GM23338 (cell line): Measurements from ENCODE around the gene CCDC187. TPM values are rescaled to one million over a fixed set of nuclear protein-coding genes. Genes with fewer than 3 reads are reported as not detected.

Experiments used
- ATAC-seq: fragments of 200-7000 bp; cut with Tn5 transposase; 3 replicates; pipeline ENCODE4 v1.9.1; 2020
- DNase-seq: peaks from one replicate; pipeline ENCODE4 v3.0.0-alpha.2; 2015; ENCODE audit warnings: low spot score
- H2AFZ ChIP-seq: fragments of 200-600 bp; sonication (generic); 2 replicates; pipeline ENCODE4 v1.8.0; 2016; ENCODE audit warnings: antibody characterized with exemption, mild to moderate bottlenecking, moderate library complexity
- H3F3A ChIP-seq: fragments of 200-600 bp; sonication (generic); replicated peaks from 2 replicates; pipeline ENCODE4 v1.8.0; 2017; ENCODE audit warnings: antibody characterized with exemption, mixed run types, low read depth
- H3K27ac ChIP-seq: fragments of 200-600 bp; sonication (generic); 2 replicates; pipeline ENCODE4 v1.6.1; 2016; ENCODE audit warnings: low read depth
- H3K27me3 ChIP-seq: fragments of 200-600 bp; sonication (generic); 2 replicates; pipeline ENCODE4 v1.8.0; 2016; ENCODE audit warnings: mild to moderate bottlenecking, mixed run types, moderate library complexity; ENCODE audit not compliant: insufficient read depth
- H3K36me3 ChIP-seq: fragments of 200-600 bp; sonication (generic); 2 replicates; pipeline ENCODE4 v1.8.0; 2016; ENCODE audit warnings: mild to moderate bottlenecking; ENCODE audit not compliant: insufficient read depth
- H3K4me1 ChIP-seq: fragments of 200-600 bp; sonication (generic); 2 replicates; pipeline ENCODE4 v1.8.0; 2016; ENCODE audit warnings: mild to moderate bottlenecking, moderate library complexity; ENCODE audit not compliant: insufficient read depth
- H3K4me2 ChIP-seq: fragments of 200-600 bp; sonication (generic); 2 replicates; pipeline ENCODE4 v1.7.1; 2017; ENCODE audit warnings: mixed run types
- H3K4me3 ChIP-seq: fragments of 200-600 bp; sonication (generic); 2 replicates; pipeline ENCODE4 v1.6.1; 2016; ENCODE audit warnings: mixed run types
- H3K79me2 ChIP-seq: fragments of 200-600 bp; sonication (generic); replicated peaks from 2 replicates; pipeline ENCODE4 v1.8.0; 2017; ENCODE audit warnings: mild to moderate bottlenecking; ENCODE audit not compliant: insufficient read depth
- H3K9me2 ChIP-seq: fragments of 200-600 bp; sonication (generic); 2 replicates; pipeline ENCODE4 v1.8.0; 2017; ENCODE audit not compliant: insufficient read depth
- H4K20me1 ChIP-seq: fragments of 200-600 bp; sonication (generic); replicated peaks from 2 replicates; pipeline ENCODE4 v1.8.0; 2017; ENCODE audit warnings: mild to moderate bottlenecking; ENCODE audit not compliant: insufficient read depth
- H3K27ac Mint-ChIP-seq: 2 replicates; pipeline ENCODE4 v1.8.0; 2020; ENCODE audit warnings: inconsistent platforms, mild to moderate bottlenecking, moderate library complexity, mixed read lengths
- H3K27me3 Mint-ChIP-seq: 3 replicates; pipeline ENCODE4 v1.8.0; 2022; ENCODE audit warnings: low read depth, mild to moderate bottlenecking, moderate library complexity, mixed read lengths, inconsistent platforms; ENCODE audit not compliant: insufficient read depth, poor library complexity
- H3K36me3 Mint-ChIP-seq: 3 replicates; pipeline ENCODE4 v1.8.0; 2021; ENCODE audit warnings: low read depth, mild to moderate bottlenecking, inconsistent platforms, moderate library complexity, mixed read lengths
- H3K4me1 Mint-ChIP-seq: 3 replicates; pipeline ENCODE4 v1.8.0; 2020; ENCODE audit warnings: mild to moderate bottlenecking, inconsistent platforms, mixed read lengths
- H3K4me3 Mint-ChIP-seq: 3 replicates; pipeline ENCODE4 v1.8.0; 2021; ENCODE audit warnings: moderate library complexity, mild to moderate bottlenecking, inconsistent platforms, mixed read lengths
- H3K9me3 Mint-ChIP-seq: 3 replicates; pipeline ENCODE4 v1.8.0; 2020; ENCODE audit warnings: moderate library complexity, mild to moderate bottlenecking, inconsistent platforms, mixed read lengths
- CTCF ChIP-seq, 2 experiments: fragments of 200-600 bp in 1 of 2; sonication (generic) in 1 of 2; conservative IDR thresholded peaks; 2 replicates each; pipeline versions ENCODE4 v1.5.1 to v1.6.1; 2016 to 2017; ENCODE audit warnings: antibody characterized with exemption in 2 of 2, low read depth in 2 of 2, mild to moderate bottlenecking in 2 of 2, moderate library complexity in 1 of 2
- EZH2phosphoT487 ChIP-seq: fragments of 200-600 bp; sonication (generic); IDR thresholded peaks from one replicate; pipeline ENCODE4 v1.8.1; 2018; ENCODE audit warnings: antibody characterized with exemption; ENCODE audit not compliant: unreplicated experiment
- JUNB ChIP-seq: IDR thresholded peaks from one replicate; pipeline ENCODE4 v1.6.1; 2016; ENCODE audit warnings: antibody characterized with exemption; ENCODE audit not compliant: unreplicated experiment
- NANOG ChIP-seq: IDR thresholded peaks from 2 replicates; pipeline ENCODE4 v1.6.1; 2016; ENCODE audit warnings: antibody characterized with exemption, borderline replicate concordance
- ZNF114 ChIP-seq: fragments of 250-450 bp; sonication (Bioruptor Pico); IDR thresholded peaks from 2 replicates; pipeline ENCODE4 v1.5.0; 2020; ENCODE audit warnings: mild to moderate bottlenecking, moderate library complexity
- ZNF462 ChIP-seq: fragments of 250-450 bp; sonication (Bioruptor Pico); IDR thresholded peaks from 2 replicates; pipeline ENCODE4 v1.5.0; 2020; ENCODE audit warnings: mild to moderate bottlenecking, moderate library complexity
- polyA plus RNA-seq: library from polyadenylated mRNA; unstranded; fragments of >200 nt; fragmentation: Nextera tagmentation; extraction: Ambion mirVana; gene quantifications from 2 replicates; pipeline ENCODE4 v1.2.1, GENCODE V29; 2016
- total RNA-seq: library from RNA; depleted of rRNA; stranded (reverse); fragments of >200 nt; shearing (Covaris generic); gene quantifications from 2 replicates; pipeline ENCODE4 v1.2.3, GENCODE V29; 2014

CCDC187 gene
- total and polyA plus RNA-seq, 2 experiments from 2014 or later, result 0.14 TPM; not detected in 1

DNA sequence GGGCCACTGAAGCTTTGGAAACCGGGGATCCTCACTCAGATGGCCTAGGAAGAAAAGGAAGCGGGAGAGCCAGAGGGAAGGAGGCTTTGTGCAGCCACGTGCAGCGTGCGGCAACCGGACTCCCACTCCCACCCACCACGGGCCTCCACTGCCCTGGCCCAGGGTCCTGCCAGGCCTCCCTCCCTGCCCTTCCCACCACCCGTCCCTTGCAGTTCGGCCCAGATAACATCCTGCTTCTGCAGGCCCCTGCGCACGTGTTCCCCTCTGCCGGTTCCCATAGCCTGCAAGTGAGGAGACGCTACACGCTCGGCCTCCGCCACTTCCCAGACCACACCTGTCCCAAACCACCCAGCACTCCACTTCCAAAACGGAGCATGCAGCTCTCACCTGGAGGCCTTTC, 94.7 kb downstream of the CCDC187 start (continued):
- no peak for TF ChIP-seq ZNF462
- no peak for TF ChIP-seq ZNF114 (CRISPR knock-in tag)

- H3K9me2 ChIP-seq, result no peaks in the 10 kb centered on the region
- no peak for ATAC-seq
Observed at GRCh38 chr9:136208675-136209074, 95.2 kb downstream of the CCDC187 start.

More at GRCh38 chr9:136208675-136209074, 95.2 kb downstream of the CCDC187 start:
- 0 out of 2 replicates have a peak, but pooled peaks cover 2% of the 10 kb centered on the region for H3F3A ChIP-seq
- no peaks in the 10 kb centered on the region for H3K36me3 ChIP-seq
- DNase-seq, result no peak
- H3K79me2 ChIP-seq, result no peaks in the 10 kb centered on the region
- no peak overlapping the region for H3K4me3 Mint-ChIP-seq
- peaks cover 16% of the 10 kb centered on the region for H4K20me1 ChIP-seq
- H3K9me3 Mint-ChIP-seq, result no peaks in the 10 kb centered on the region
- H3K27me3 Mint-ChIP-seq, result peaks cover 27% of the 10 kb centered on the region
- no peak overlapping the region for H3K4me3 ChIP-seq
- peaks cover 7% of the 10 kb centered on the region; the same call in 2 of the 3 replicates for H3K4me1 Mint-ChIP-seq
- peaks cover 27% of the 10 kb centered on the region for H3K27me3 ChIP-seq
- no peak overlapping the region for H3K4me2 ChIP-seq
- no peak for TF ChIP-seq NANOG
- no peak for TF ChIP-seq ZNF462
- TF ChIP-seq EZH2phosphoT487, result no peak
- no peak for TF ChIP-seq JUNB
- TF ChIP-seq ZNF114 (CRISPR knock-in tag), result no peak
- TF ChIP-seq CTCF (conservative IDR thresholded peaks at IDR 0.05; ENCODE audit: low read depth in 2 of 2), result no peak
- H3K36me3 Mint-ChIP-seq, result peaks cover 26% of the 10 kb centered on the region
- H2AFZ ChIP-seq, result no peak overlapping the region
- H3K4me1 ChIP-seq, result no peaks in the 10 kb centered on the region; the same call in 1 of the 2 replicates
- H3K27ac Mint-ChIP-seq, result no peak overlapping the region
- H3K27ac ChIP-seq, result no peak overlapping the region
